GM19372 (cell line): ENCODE results near the gene WASF2.

Experiments
- ATAC-seq: cut with Tn5 transposase; IDR thresholded peaks from one replicate; pipeline ENCODE4 v1.9.1; 2021; ENCODE audit warnings: mild to moderate bottlenecking, low read depth, moderate library complexity; ENCODE audit not compliant: unreplicated experiment

The WASF2 gene

GRCh38 chr1:27363766-27364695 is 125.9 kb downstream of the WASF2 start:
- ATAC-seq: no peak

GRCh38 chr1:27361553-27361952 is 128.4 kb downstream of the WASF2 start:
- ATAC-seq: no peak

GRCh38 chr1:27361044-27361402 is 128.9 kb downstream of the WASF2 start:
- no peak for ATAC-seq

- no peak for ATAC-seq
These were observed 129.6 kb downstream of the WASF2 start for GRCh38 chr1:27360159-27361043.

GRCh38 chr1:27359822-27360158 is 130.2 kb downstream of the WASF2 start:
- ATAC-seq: no peak

GRCh38 chr1:27358928-27359313 is 131.0 kb downstream of the WASF2 start:
- ATAC-seq: no peak

GRCh38 chr1:27358038-27358927 is 131.7 kb downstream of the WASF2 start:
- ATAC-seq: no peak

- no peak for ATAC-seq
These were observed 132.5 kb downstream of the WASF2 start for GRCh38 chr1:27357281-27358037.

- no peak for ATAC-seq
These were observed 133.2 kb downstream of the WASF2 start for GRCh38 chr1:27356619-27357280.

- ATAC-seq: no peak
These were observed 133.7 kb downstream of the WASF2 start for GRCh38 chr1:27356277-27356618.

GRCh38 chr1:27355683-27356082 is 134.3 kb downstream of the WASF2 start:
- ATAC-seq: no peak
